Heart left ventricle (tissue), 13 donors: ENCODE measurements around the gene PCBP1.

Experiments
- CTCF ChIP-seq, 12 donors: fragments of 200-600 bp; sonication (generic) in 4 of 12; IDR thresholded peaks; one replicate each; pipeline versions ENCODE4 v1.5.0 to v1.8.0; 2018 to 2022; ENCODE audit warnings: antibody characterized with exemption in 12 of 12, mild to moderate bottlenecking in 5 of 12
- POLR2A ChIP-seq, 2 donors: fragments of 450-650 bp; IDR thresholded peaks; one replicate each; pipeline ENCODE4 v1.6.1; 2017; ENCODE audit warnings: antibody characterized with exemption in 2 of 2, mild to moderate bottlenecking in 2 of 2, moderate library complexity in 2 of 2
- donor health status: ischemic (EF 13 %, LVEDD 7.1; RV severe dilation, severe dysfunction).
- donor health status: DM: no; HTN: yes; CAD: no.
- donor health status: DM: no; HTN: no; CAD: no.
- donor health status: ischemic (EF 25% LVEDD 6.9; RV normal size, moderate dysfunction).
- donor health status: ischemic (EF 25% LVEDD 5.7; RV mildly dilated, moderate dysfunction).
- donor health status: ischemic (EF 35%, LVEDD 5.7; RV mildly dilated, moderate dysfunction).
- donor health status: nonischemic (EF 11% LVEDD 7.7; RV severe dilation, severe dysfunction).
- donor health status: DM: yes; HTN: yes; CAD: no.
- donor health status: PGD.
- donor health status: ischemic (EF 29% LVEDD 5.4; RV normal size, mild dysfunction).
- donor health status: nonischemic (EF 23%, LVEDD 6.1; RV moderate dilation, normal function).

- TF ChIP-seq CTCF (IDR thresholded peaks at IDR 0.05) (peak in 1 of 12 donors; percentile 6), POLR2A (IDR thresholded peaks at IDR 0.05) (peak in 1 of 2 donors; percentile 29)
Measured at GRCh38 chr2:70132244-70133126, 45.2 kb downstream of the PCBP1 start.
